CD14-positive monocyte (primary cell): ENCODE measurements around the gene MRPL50. TPM values are rescaled to one million over a fixed set of nuclear protein-coding genes. Genes with fewer than 3 reads are reported as not detected.

Experiments
- DNase-seq, 3 donors: peaks; one replicate each; pipeline ENCODE4 v3.0.0-alpha.2; 2011 to 2022
- H2AFZ ChIP-seq: 2 replicates; pipeline ENCODE4 v1.6.0; 2012; ENCODE audit warnings: mild to moderate bottlenecking, low read depth, low read length, inconsistent platforms; ENCODE audit not compliant: insufficient read depth, poor library complexity, severe bottlenecking
- H3K27ac ChIP-seq, 2 donors: 1 replicate in 1 of 2; 2 replicates in 1 of 2; pipeline ENCODE4 v1.5.1; 2012 to 2013; ENCODE audit warnings: low read length in 2 of 2, control low read depth in 1 of 2, inconsistent platforms in 1 of 2, low read depth in 1 of 2, mild to moderate bottlenecking in 1 of 2
- H3K27me3 ChIP-seq, 2 donors: one replicate each; pipeline versions ENCODE4 v1.6.0 to v1.6.1; 2011 to 2013; ENCODE audit warnings: low read length in 2 of 2; ENCODE audit not compliant: control insufficient read depth in 2 of 2, insufficient read depth in 2 of 2
- H3K36me3 ChIP-seq, 2 donors: replicated peaks in 1 of 2; 1 replicate in 1 of 2; 2 replicates in 1 of 2; pipeline versions ENCODE4 v1.5.1 to v1.6.1; 2012 to 2013; ENCODE audit warnings: low read length in 2 of 2, control low read depth in 1 of 2, inconsistent platforms in 1 of 2, mild to moderate bottlenecking in 1 of 2; ENCODE audit not compliant: insufficient read depth in 2 of 2, control insufficient read depth in 1 of 2
- H3K4me1 ChIP-seq, 2 donors: 1 replicate in 1 of 2; 2 replicates in 1 of 2; pipeline versions ENCODE4 v1.5.1 to v1.6.1; 2012 to 2013; ENCODE audit warnings: low read length in 2 of 2, control low read depth in 1 of 2, inconsistent platforms in 1 of 2, mild to moderate bottlenecking in 1 of 2, moderate library complexity in 1 of 2; ENCODE audit not compliant: insufficient read depth in 2 of 2, control insufficient read depth in 1 of 2
- H3K4me2 ChIP-seq: replicated peaks from 2 replicates; pipeline ENCODE3; 2012; ENCODE audit warnings: low read length, moderate library complexity, mild to moderate bottlenecking; ENCODE audit not compliant: poor library complexity, severe bottlenecking; ENCODE audit errors: extremely low read depth
- H3K4me3 ChIP-seq, 3 experiments: fragments of 200-600 bp in 1 of 3; sonication (generic) in 1 of 3; replicated peaks in 1 of 3; 1 replicate in 2 of 3; 2 replicates in 1 of 3; pipeline ENCODE4 v1.5.1; 2011 to 2013; ENCODE audit warnings: low read length in 3 of 3, mild to moderate bottlenecking in 3 of 3, control low read depth in 2 of 3, low read depth in 2 of 3, inconsistent platforms in 1 of 3, moderate library complexity in 1 of 3
- H3K79me2 ChIP-seq: 2 replicates; pipeline ENCODE4 v1.6.0; 2012; ENCODE audit warnings: mild to moderate bottlenecking, control low read depth, inconsistent platforms, low read length, moderate library complexity; ENCODE audit not compliant: insufficient read depth
- H3K9ac ChIP-seq: 2 replicates; pipeline ENCODE4 v1.6.0; 2017; ENCODE audit warnings: low read length, mild to moderate bottlenecking; ENCODE audit not compliant: insufficient read depth, poor library complexity, severe bottlenecking
- H3K9me3 ChIP-seq, 2 donors: replicated peaks in 1 of 2; 1 replicate in 1 of 2; 2 replicates in 1 of 2; pipeline versions ENCODE4 v1.5.1 to v1.6.1; 2012 to 2013; ENCODE audit warnings: low read length in 2 of 2, control low read depth in 1 of 2; ENCODE audit not compliant: control insufficient read depth in 1 of 2, insufficient read depth in 1 of 2
- H4K20me1 ChIP-seq: 2 replicates; pipeline ENCODE4 v1.6.0; 2012; ENCODE audit warnings: mild to moderate bottlenecking, low read length, control low read depth, moderate library complexity; ENCODE audit not compliant: insufficient read depth
- H3K27ac Mint-ChIP-seq, 7 donors: one replicate each; pipeline ENCODE4 v1.8.0; 2020; ENCODE audit warnings: mild to moderate bottlenecking in 7 of 7, mixed read lengths in 7 of 7, moderate library complexity in 6 of 7, inconsistent platforms in 2 of 7
- H3K27me3 Mint-ChIP-seq, 3 donors: one replicate each; pipeline ENCODE4 v1.8.0; 2021 to 2022; ENCODE audit warnings: low read depth in 3 of 3, mild to moderate bottlenecking in 3 of 3, mixed read lengths in 3 of 3, moderate library complexity in 3 of 3, inconsistent platforms in 1 of 3
- H3K36me3 Mint-ChIP-seq, 2 donors: one replicate each; pipeline ENCODE4 v1.8.0; 2020; ENCODE audit warnings: mixed read lengths in 2 of 2, inconsistent platforms in 1 of 2, mild to moderate bottlenecking in 1 of 2
- H3K4me1 Mint-ChIP-seq: one replicate; pipeline ENCODE4 v1.8.0; 2020; ENCODE audit warnings: mild to moderate bottlenecking, mixed read lengths
- H3K4me3 Mint-ChIP-seq, 2 donors: one replicate each; pipeline ENCODE4 v1.8.0; 2020; ENCODE audit warnings: mild to moderate bottlenecking in 2 of 2, mixed read lengths in 2 of 2, moderate library complexity in 1 of 2
- H3K9me3 Mint-ChIP-seq, 7 donors: one replicate each; pipeline ENCODE4 v1.8.0; 2020 to 2022; ENCODE audit warnings: mixed read lengths in 7 of 7, mild to moderate bottlenecking in 6 of 7, moderate library complexity in 6 of 7, inconsistent platforms in 2 of 7
- WGBS: methylation state at CpG from one replicate; pipeline ENCODE4 v1.1.5; 2013; ENCODE audit warnings: missing lambda C conversion rate; ENCODE audit not compliant: insufficient coverage; 5-methylcytosine and 5-hydroxymethylcytosine counted together
- intact Hi-C, 2 donors: fragments of 100-400 bp; cut with micrococcal nuclease; formaldehyde crosslinking; loops; one replicate each; pipeline versions ENCODE4 v1.15.0 to v1.15.1; 2023
- polyA plus RNA-seq, 3 donors: library from polyadenylated mRNA; depleted of rRNA in 1 of 3; unstranded in 2 of 3; stranded (reverse) in 1 of 3; fragments of 300-500 nt in 2 of 3; fragments of >200 nt in 1 of 3; fragmentation: Illumina TruSeq in 2 of 3; gene quantifications; 1 replicate in 2 of 3; 2 replicates in 1 of 3; pipeline ENCODE4 v1.2.3, GENCODE V29; 2012 to 2021
- TF ChIP-seq, protein P1 (sequence below): fragments of 200-600 bp; IDR thresholded peaks from one replicate; pipeline ENCODE4 v1.8.0; 2022; ENCODE audit warnings: antibody characterized with exemption, mild to moderate bottlenecking

Gene MRPL50
- polyA plus RNA-seq, 3 donors = 1.9 to 4.9 (median 4.8) TPM

GRCh38 chr9:101376111-101376848 lies 22.1 kb downstream of the MRPL50 start:
- WGBS = no CpG with 5 or more reads among the region's 6 CpGs
- no peaks in the 10 kb centered on the region for H3K4me1 Mint-ChIP-seq

GRCh38 chr9:101375546-101375945 lies 22.9 kb downstream of the MRPL50 start:
- Mint-ChIP-seq H3K9me3 (peaks cover 2 to 10% (median 6%) of the 10 kb centered on the region in 7 donors), H3K27me3 (peaks cover 0 to 4% (median 4%) of the 10 kb centered on the region in 3 donors), H3K4me3 (no peak overlapping the region), H3K36me3 (no peaks in the 10 kb centered on the region), H3K27ac (no peak overlapping the region), H3K4me1 (no peaks in the 10 kb centered on the region)
- H3K27ac ChIP-seq = no peak overlapping the region
- 82% methylated on average over 7 of the region's 12 CpGs for WGBS
- TF ChIP-seq, protein P1, sequence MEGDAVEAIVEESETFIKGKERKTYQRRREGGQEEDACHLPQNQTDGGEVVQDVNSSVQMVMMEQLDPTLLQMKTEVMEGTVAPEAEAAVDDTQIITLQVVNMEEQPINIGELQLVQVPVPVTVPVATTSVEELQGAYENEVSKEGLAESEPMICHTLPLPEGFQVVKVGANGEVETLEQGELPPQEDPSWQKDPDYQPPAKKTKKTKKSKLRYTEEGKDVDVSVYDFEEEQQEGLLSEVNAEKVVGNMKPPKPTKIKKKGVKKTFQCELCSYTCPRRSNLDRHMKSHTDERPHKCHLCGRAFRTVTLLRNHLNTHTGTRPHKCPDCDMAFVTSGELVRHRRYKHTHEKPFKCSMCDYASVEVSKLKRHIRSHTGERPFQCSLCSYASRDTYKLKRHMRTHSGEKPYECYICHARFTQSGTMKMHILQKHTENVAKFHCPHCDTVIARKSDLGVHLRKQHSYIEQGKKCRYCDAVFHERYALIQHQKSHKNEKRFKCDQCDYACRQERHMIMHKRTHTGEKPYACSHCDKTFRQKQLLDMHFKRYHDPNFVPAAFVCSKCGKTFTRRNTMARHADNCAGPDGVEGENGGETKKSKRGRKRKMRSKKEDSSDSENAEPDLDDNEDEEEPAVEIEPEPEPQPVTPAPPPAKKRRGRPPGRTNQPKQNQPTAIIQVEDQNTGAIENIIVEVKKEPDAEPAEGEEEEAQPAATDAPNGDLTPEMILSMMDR = no peak
- H4K20me1 ChIP-seq = no peaks in the 10 kb centered on the region
- H3K4me3 ChIP-seq = no peak overlapping the region
- H3K36me3 ChIP-seq = no peaks in the 10 kb centered on the region
- H3K9me3 ChIP-seq = no peaks in the 10 kb centered on the region
- H2AFZ ChIP-seq = no peak overlapping the region
- no peak for DNase-seq
- no peaks in the 10 kb centered on the region for H3K79me2 ChIP-seq
- H3K4me1 ChIP-seq = no peaks in the 10 kb centered on the region
- H3K4me2 ChIP-seq = no peak overlapping the region
- H3K27me3 ChIP-seq = no peaks in the 10 kb centered on the region
- H3K9ac ChIP-seq = no peak overlapping the region
- intact Hi-C loops = no loop called here

More at GRCh38 chr9:101376111-101376848, 22.1 kb downstream of the MRPL50 start:
- Mint-ChIP-seq H3K27me3 (peaks cover 0 to 4% (median 4%) of the 10 kb centered on the region in 3 donors), H3K27ac (no peak overlapping the region), H3K36me3 (no peaks in the 10 kb centered on the region), H3K4me3 (no peak overlapping the region), H3K9me3 (peaks cover 4 to 13% (median 6%) of the 10 kb centered on the region in 7 donors)
- Histone ChIP-seq H3K4me1 (no peaks in the 10 kb centered on the region), H3K9ac (no peak overlapping the region), H2AFZ (no peak overlapping the region), H3K27me3 (no peaks in the 10 kb centered on the region), H3K9me3 (no peaks in the 10 kb centered on the region), H3K36me3 (no peaks in the 10 kb centered on the region), H3K79me2 (no peaks in the 10 kb centered on the region), H4K20me1 (no peaks in the 10 kb centered on the region), H3K4me3 (no peak overlapping the region), H3K4me2 (no peak overlapping the region), H3K27ac (no peak overlapping the region)
- DNase-seq = no peak
- TF ChIP-seq, protein P1 = no peak
- intact Hi-C loops = no loop called here
